H9 (cell line): ENCODE data around the gene PKD1. TPM values are rescaled to one million over a fixed set of nuclear protein-coding genes. Genes with fewer than 3 reads are reported as not detected.

Source experiments
- DNase-seq: peaks from one replicate; pipeline ENCODE4 v3.0.0-alpha.2; 2017
- H2AFZ ChIP-seq: one replicate; pipeline ENCODE4 v1.6.1; 2013; ENCODE audit warnings: mild to moderate bottlenecking, low read length, control low read depth, moderate library complexity
- H2AK5ac ChIP-seq: 2 replicates; pipeline ENCODE4 v1.6.1; 2013; ENCODE audit warnings: low read length, control low read depth, mixed read lengths; ENCODE audit not compliant: insufficient read length
- H2BK120ac ChIP-seq: one replicate; pipeline ENCODE4 v1.6.1; 2013; ENCODE audit warnings: low read depth, mild to moderate bottlenecking, low read length, control low read depth, inconsistent platforms; ENCODE audit not compliant: poor library complexity, severe bottlenecking
- H2BK12ac ChIP-seq: 2 replicates; pipeline ENCODE4 v1.6.1; 2013; ENCODE audit warnings: low read length, control low read depth, mixed read lengths, low read depth; ENCODE audit not compliant: insufficient read length
- H2BK15ac ChIP-seq: 2 replicates; pipeline ENCODE4 v1.6.1; 2013; ENCODE audit warnings: low read depth, low read length, control low read depth
- H2BK20ac ChIP-seq: one replicate; pipeline ENCODE4 v1.6.1; 2013; ENCODE audit warnings: low read depth, mild to moderate bottlenecking, low read length, control low read depth, inconsistent platforms; ENCODE audit not compliant: poor library complexity, severe bottlenecking
- H2BK5ac ChIP-seq: 2 replicates; pipeline ENCODE4 v1.6.1; 2013; ENCODE audit warnings: low read length, control low read depth, mixed read lengths; ENCODE audit not compliant: insufficient read length
- H3K14ac ChIP-seq: 2 replicates; pipeline ENCODE4 v1.6.1; 2013; ENCODE audit warnings: low read length, control low read depth; ENCODE audit not compliant: insufficient read depth
- H3K18ac ChIP-seq: 2 replicates; pipeline ENCODE4 v1.6.1; 2013; ENCODE audit warnings: low read depth, mild to moderate bottlenecking, mixed read lengths, low read length, control low read depth; ENCODE audit not compliant: insufficient read length
- H3K23ac ChIP-seq: 2 replicates; pipeline ENCODE4 v1.6.1; 2013; ENCODE audit warnings: low read length, control low read depth, mixed read lengths, low read depth; ENCODE audit not compliant: insufficient read length
- H3K23me2 ChIP-seq: 2 replicates; pipeline ENCODE4 v1.6.1; 2013; ENCODE audit warnings: low read depth, mild to moderate bottlenecking, mixed read lengths, low read length, control low read depth; ENCODE audit not compliant: insufficient read length, poor library complexity, severe bottlenecking
- H3K27ac ChIP-seq: 2 replicates; pipeline ENCODE4 v1.5.1; 2013; ENCODE audit warnings: low read length, control low read depth, mixed read lengths, low read depth; ENCODE audit not compliant: insufficient read length
- H3K27me3 ChIP-seq: 2 replicates; pipeline ENCODE4 v1.6.1; 2013; ENCODE audit warnings: low read length, control low read depth, inconsistent platforms; ENCODE audit not compliant: insufficient read depth
- H3K4ac ChIP-seq: 2 replicates; pipeline ENCODE4 v1.6.1; 2013; ENCODE audit warnings: low read depth, mild to moderate bottlenecking, control low read depth, inconsistent platforms, low read length, moderate library complexity
- H3K4me1 ChIP-seq: 2 replicates; pipeline ENCODE4 v1.6.1; 2013; ENCODE audit warnings: low read length, control low read depth, inconsistent platforms; ENCODE audit not compliant: insufficient read depth
- H3K4me2 ChIP-seq: 2 replicates; pipeline ENCODE4 v1.6.1; 2013; ENCODE audit warnings: low read length, control low read depth, mixed read lengths; ENCODE audit not compliant: insufficient read length, insufficient read depth
- H3K56ac ChIP-seq: 2 replicates; pipeline ENCODE4 v1.6.1; 2013; ENCODE audit warnings: low read depth, mild to moderate bottlenecking, mixed read lengths, low read length, control low read depth; ENCODE audit not compliant: insufficient read length
- H3K79me1 ChIP-seq: 2 replicates; pipeline ENCODE4 v1.6.1; 2013; ENCODE audit warnings: low read depth, mild to moderate bottlenecking, moderate library complexity, low read length, control low read depth, inconsistent platforms; ENCODE audit not compliant: insufficient read depth, poor library complexity, severe bottlenecking
- H3K79me2 ChIP-seq: 2 replicates; pipeline ENCODE4 v1.6.1; 2013; ENCODE audit warnings: low read length, control low read depth, inconsistent platforms; ENCODE audit not compliant: insufficient read depth
- H3K9ac ChIP-seq: 2 replicates; pipeline ENCODE4 v1.6.1; 2013; ENCODE audit warnings: low read length, control low read depth, mixed read lengths; ENCODE audit not compliant: insufficient read length; ENCODE audit errors: extremely low read depth
- H3K9me3 ChIP-seq: one replicate; pipeline ENCODE4 v1.6.1; 2013; ENCODE audit warnings: low read depth, low read length, inconsistent platforms; ENCODE audit not compliant: control insufficient read depth
- H3T11ph ChIP-seq: one replicate; pipeline ENCODE4 v1.6.1; 2013; ENCODE audit warnings: mild to moderate bottlenecking, low read length, control low read depth, inconsistent platforms
- H4K20me1 ChIP-seq: one replicate; pipeline ENCODE4 v1.6.1; 2013; ENCODE audit not compliant: control insufficient read depth, insufficient read length, insufficient read depth
- H4K5ac ChIP-seq: 2 replicates; pipeline ENCODE4 v1.6.1; 2013; ENCODE audit warnings: low read depth, mild to moderate bottlenecking, mixed read lengths, low read length, control low read depth; ENCODE audit not compliant: insufficient read length
- H4K8ac ChIP-seq: replicated peaks from 2 replicates; pipeline ENCODE4 v1.6.1; 2013; ENCODE audit warnings: low read length, control low read depth, mixed read lengths, low read depth; ENCODE audit not compliant: insufficient read length
- H4K91ac ChIP-seq: 2 replicates; pipeline ENCODE4 v1.6.1; 2013; ENCODE audit warnings: low read depth, mild to moderate bottlenecking, moderate library complexity, mixed read lengths, low read length, control low read depth; ENCODE audit not compliant: insufficient read length
- H3K27ac Mint-ChIP-seq, 3 experiments: 2 replicates in 2 of 3; 3 replicates in 1 of 3; pipeline ENCODE4 v1.8.0; 2020 to 2021; ENCODE audit warnings: mixed read lengths in 3 of 3, mild to moderate bottlenecking in 1 of 3, moderate library complexity in 1 of 3
- H3K27me3 Mint-ChIP-seq: 2 replicates; pipeline ENCODE4 v1.8.0; 2021; ENCODE audit warnings: low read depth, mild to moderate bottlenecking, moderate library complexity, mixed read lengths
- H3K36me3 Mint-ChIP-seq, 3 experiments: 2 replicates in 2 of 3; 3 replicates in 1 of 3; pipeline ENCODE4 v1.8.0; 2020 to 2021; ENCODE audit warnings: low read depth in 3 of 3, mixed read lengths in 3 of 3; ENCODE audit not compliant: insufficient read depth in 1 of 3
- H3K4me1 Mint-ChIP-seq, 2 experiments: 2 replicates each; pipeline ENCODE4 v1.8.0; 2020; ENCODE audit warnings: mixed read lengths in 2 of 2
- H3K4me3 Mint-ChIP-seq, 2 experiments: 2 replicates in 1 of 2; 3 replicates in 1 of 2; pipeline ENCODE4 v1.8.0; 2020 to 2021; ENCODE audit warnings: mild to moderate bottlenecking in 2 of 2, mixed read lengths in 2 of 2, moderate library complexity in 1 of 2
- H3K9me3 Mint-ChIP-seq, 2 experiments: 2 replicates in 1 of 2; 3 replicates in 1 of 2; pipeline ENCODE4 v1.8.0; 2020; ENCODE audit warnings: mild to moderate bottlenecking in 2 of 2, mixed read lengths in 2 of 2, moderate library complexity in 1 of 2
- CTCF ChIP-seq: fragments of 200-600 bp; sonication (generic); conservative IDR thresholded peaks from 3 replicates; pipeline ENCODE4 v1.8.0; 2021; ENCODE audit warnings: antibody characterized with exemption, mild to moderate bottlenecking
- WGBS: extraction: QIAGEN DNeasy Blood & Tissue Kit; methylation state at CpG from one replicate; pipeline ENCODE4 v1.1.7; 2013; ENCODE audit warnings: missing lambda C conversion rate, low lambda C conversion rate, mixed read lengths; ENCODE audit not compliant: insufficient read length; ENCODE audit errors: extremely low coverage; 5-methylcytosine and 5-hydroxymethylcytosine counted together
- total RNA-seq: library from RNA; stranded (reverse); gene quantifications from 2 replicates; pipeline ENCODE4 v1.2.1, GENCODE V29; 2021

The PKD1 gene
- total RNA-seq, 1 experiment from 2014 or later = 88.0 TPM

- Histone ChIP-seq H3K9me3 (no peaks in the 10 kb centered on the region), H2BK5ac (no peak overlapping the region), H3K56ac (no peak overlapping the region), H4K91ac (no peak overlapping the region), H3K79me2 (no peaks in the 10 kb centered on the region), H3K23ac (no peak overlapping the region), H3K9ac (no peak overlapping the region), H3K4me1 (no peaks in the 10 kb centered on the region), H3K27ac (no peak overlapping the region), H2BK12ac (no peak overlapping the region), H2BK15ac (no peak overlapping the region), H4K5ac (no peak overlapping the region), H3T11ph (no peak overlapping the region), H3K18ac (no peak overlapping the region), H3K4ac (no peak overlapping the region), H3K27me3 (no peaks in the 10 kb centered on the region), H3K23me2 (no peaks in the 10 kb centered on the region), H2BK120ac (no peak overlapping the region), H3K4me2 (no peak overlapping the region), H3K14ac (no peak overlapping the region), H4K8ac (no peak overlapping the region), H2AFZ (no peak overlapping the region), H2AK5ac (no peak overlapping the region), H4K20me1 (peaks cover 3% of the 10 kb centered on the region), H3K79me1 (no peaks in the 10 kb centered on the region), H2BK20ac (no peak overlapping the region)
- Mint-ChIP-seq H3K27ac (no peak overlapping the region), H3K27me3 (no peaks in the 10 kb centered on the region; the same call in 1 of the 2 replicates), H3K4me1 (peaks cover 3 to 8% of the 10 kb centered on the region in 2 experiments), H3K9me3 (no peaks in the 10 kb centered on the region), H3K36me3 (peaks cover 0 to 9% (median 4%) of the 10 kb centered on the region in 3 experiments; a peak in 3 of 7 replicates), H3K4me3 (no peak overlapping the region)
- WGBS = no CpG with 5 or more reads among the region's 20 CpGs
- TF ChIP-seq CTCF = no peak
- no peak for DNase-seq
These were observed 49.3 kb upstream of the PKD1 start for GRCh38 chr16:2184962-2185361.
